ENCODE results near the gene RAB3B. TPM values are rescaled to one million over a fixed set of nuclear protein-coding genes. Genes with fewer than 3 reads are reported as not detected.
"Not testable (repeated sequence)": the region's sequence is repeated elsewhere in the genome, so short reads cannot be mapped to it uniquely, and the experiment has no call there.

Gene RAB3B
- total RNA-seq, 1 donor from 2014 or later: 3.4 TPM

- no peak for FAIRE-seq
Observed at GRCh38 chr1:51969038-51969705, 21.3 kb downstream of the RAB3B start.

GRCh38 chr1:51968632-51969031, 21.9 kb downstream of the RAB3B start:
- FAIRE-seq: no peak
- DNase-seq (ENCODE audit: low read depth): no peak
- no peak for TF ChIP-seq CTCF (IDR thresholded peaks at IDR 0.05; ENCODE audit: insufficient read depth, low read length, severe bottlenecking)
- H3K36me3 ChIP-seq (ENCODE audit: control insufficient read depth, insufficient read depth, low read length): no peaks in the 10 kb centered on the region
- H3K4me3 ChIP-seq (ENCODE audit: low read depth, low read length): no peak overlapping the region
- H3K27me3 ChIP-seq (ENCODE audit: control insufficient read depth, insufficient read depth, low read length): no peaks in the 10 kb centered on the region

More at GRCh38 chr1:51969038-51969705, 21.3 kb downstream of the RAB3B start:
- Histone ChIP-seq H3K27me3 (ENCODE audit: control insufficient read depth, insufficient read depth, low read length) (no peaks in the 10 kb centered on the region), H3K4me3 (ENCODE audit: low read depth, low read length) (no peak overlapping the region), H3K36me3 (ENCODE audit: control insufficient read depth, insufficient read depth, low read length) (no peaks in the 10 kb centered on the region)
- no peak for TF ChIP-seq CTCF (IDR thresholded peaks at IDR 0.05; ENCODE audit: insufficient read depth, low read length, severe bottlenecking)
- peak; percentile 52 for DNase-seq (ENCODE audit: low read depth)

- not testable (repeated sequence) for DNase-seq (ENCODE audit: low read depth); H3K4me3 ChIP-seq (ENCODE audit: low read depth, low read length); FAIRE-seq; H3K36me3 ChIP-seq (ENCODE audit: control insufficient read depth, insufficient read depth, low read length); H3K27me3 ChIP-seq (ENCODE audit: control insufficient read depth, insufficient read depth, low read length)
Observed at GRCh38 chr1:51967213-51967791, 23.2 kb downstream of the RAB3B start.

- TF ChIP-seq CTCF (IDR thresholded peaks at IDR 0.05; ENCODE audit: insufficient read depth, low read length, severe bottlenecking): no peak
Observed at GRCh38 chr1:51966559-51966958, 23.9 kb downstream of the RAB3B start.

GRCh38 chr1:51964309-51964696, 26.2 kb downstream of the RAB3B start:
- H3K27me3 ChIP-seq (ENCODE audit: control insufficient read depth, insufficient read depth, low read length): no peaks in the 10 kb centered on the region
- H3K4me3 ChIP-seq (ENCODE audit: low read depth, low read length): no peak overlapping the region
- DNase-seq (ENCODE audit: low read depth) (no peak), FAIRE-seq (no peak)
- no peak for TF ChIP-seq CTCF (IDR thresholded peaks at IDR 0.05; ENCODE audit: insufficient read depth, low read length, severe bottlenecking)
- H3K36me3 ChIP-seq (ENCODE audit: control insufficient read depth, insufficient read depth, low read length): no peaks in the 10 kb centered on the region

More at GRCh38 chr1:51966559-51966958, 23.9 kb downstream of the RAB3B start:
- no peak overlapping the region for H3K4me3 ChIP-seq (ENCODE audit: low read depth, low read length)
- H3K36me3 ChIP-seq (ENCODE audit: control insufficient read depth, insufficient read depth, low read length): no peaks in the 10 kb centered on the region
- FAIRE-seq (no peak), DNase-seq (ENCODE audit: low read depth) (no peak)
- no peaks in the 10 kb centered on the region for H3K27me3 ChIP-seq (ENCODE audit: control insufficient read depth, insufficient read depth, low read length)

- Histone ChIP-seq H3K27me3 (ENCODE audit: control insufficient read depth, insufficient read depth, low read length) (no peaks in the 10 kb centered on the region), H3K36me3 (ENCODE audit: control insufficient read depth, insufficient read depth, low read length) (no peaks in the 10 kb centered on the region), H3K4me3 (ENCODE audit: low read depth, low read length) (no peak overlapping the region)
- TF ChIP-seq CTCF (IDR thresholded peaks at IDR 0.05; ENCODE audit: insufficient read depth, low read length, severe bottlenecking): no peak
- FAIRE-seq (no peak), DNase-seq (ENCODE audit: low read depth) (peak; percentile 24)
Observed at GRCh38 chr1:51963592-51964308, 26.8 kb downstream of the RAB3B start.

All from bronchial epithelial cell (primary cell).